NB4 (cell line): ENCODE measurements around the gene CACNA1A.

Experiments used
- CTCF ChIP-seq: IDR thresholded peaks from one replicate; pipeline ENCODE4 v1.5.1; 2012; ENCODE audit warnings: low read depth, low read length
- POLR2A ChIP-seq: IDR thresholded peaks from 2 replicates; pipeline ENCODE4 v1.6.1; 2011; ENCODE audit warnings: mild to moderate bottlenecking; ENCODE audit not compliant: insufficient read length; ENCODE audit errors: extremely low read depth
- TF ChIP-seq, protein P1 (sequence below): IDR thresholded peaks from 2 replicates; pipeline ENCODE4 v1.6.1; 2011; ENCODE audit warnings: low read depth, low read length

- TF ChIP-seq POLR2A (no peak), CTCF (no peak)
- TF ChIP-seq, protein P1, sequence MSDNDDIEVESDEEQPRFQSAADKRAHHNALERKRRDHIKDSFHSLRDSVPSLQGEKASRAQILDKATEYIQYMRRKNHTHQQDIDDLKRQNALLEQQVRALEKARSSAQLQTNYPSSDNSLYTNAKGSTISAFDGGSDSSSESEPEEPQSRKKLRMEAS, result no peak
Measured at GRCh38 chr19:13537454-13537853, 31.2 kb upstream of the CACNA1A start.
